ENCODE measurements around the gene DAPP1. TPM values are rescaled to one million over a fixed set of nuclear protein-coding genes. Genes with fewer than 3 reads are reported as not detected.

The DAPP1 gene
- total and polyA plus RNA-seq, 2 of the 4 experiments (the other 2 are of a cell fraction): not detected

- Histone ChIP-seq H4K5ac (ENCODE audit: low read depth, low read length) (no peak overlapping the region), H3K56ac (ENCODE audit: extremely low read depth, insufficient read depth, low read length) (no peak overlapping the region), H3K23ac (ENCODE audit: low read depth, low read length) (no peak overlapping the region), H4K91ac (ENCODE audit: insufficient read depth, low read depth, low read length) (no peak overlapping the region), H3K18ac (ENCODE audit: low read depth, low read length) (no peak overlapping the region), H2BK5ac (ENCODE audit: low read depth, low read length, poor library complexity, severe bottlenecking) (no peak overlapping the region), H2BK20ac (ENCODE audit: low read depth, low read length) (no peak overlapping the region), H3K27me3 (ENCODE audit: control insufficient read depth, insufficient read depth, low read length) (peaks cover 2% of the 10 kb centered on the region; the same call in 1 of the 2 replicates), H3K27ac (ENCODE audit: insufficient read depth, low read length) (no peak overlapping the region), H4K20me1 (ENCODE audit: insufficient read depth, low read length) (no peaks in the 10 kb centered on the region), H3K4me3 (ENCODE audit: insufficient read depth, low read depth, low read length) (no peak overlapping the region), H3K9me1 (ENCODE audit: insufficient read depth, low read length) (no peaks in the 10 kb centered on the region), H3K4me1 (ENCODE audit: control insufficient read depth, insufficient read depth, low read length) (no peaks in the 10 kb centered on the region), H4K8ac (ENCODE audit: low read depth in 2 of 2, low read length in 2 of 2) (no peak overlapping the region), H3K14ac (replicated peaks; ENCODE audit: low read depth, low read length) (no peak overlapping the region), H2AK9ac (replicated peaks; ENCODE audit: low read depth, low read length, poor library complexity) (no peak overlapping the region), H2AK5ac (ENCODE audit: low read depth, low read length) (no peak overlapping the region), H3K4me2 (ENCODE audit: low read depth, low read length) (no peak overlapping the region), H3K36me3 (ENCODE audit: control insufficient read depth, insufficient read depth, low read length) (no peaks in the 10 kb centered on the region), H3K9me3 (ENCODE audit: control insufficient read depth, insufficient read depth, low read length) (no peaks in the 10 kb centered on the region), H2BK120ac (ENCODE audit: low read depth, low read length) (no peak overlapping the region), H3K4ac (ENCODE audit: low read depth, low read length) (no peak overlapping the region), H3K79me1 (ENCODE audit: low read depth in 1 of 2, low read length in 2 of 2) (no peaks in the 10 kb centered on the region), H2BK15ac (ENCODE audit: low read depth, low read length) (no peak overlapping the region), H3K9ac (ENCODE audit: low read depth, low read length) (no peak overlapping the region), H2AFZ (replicated peaks; ENCODE audit: low read length, poor library complexity) (no peak overlapping the region)
- no CpG with 5 or more reads among the region's 6 CpGs for WGBS, 2 experiments (ENCODE audit: extremely low coverage in 2 of 2, insufficient read length in 1 of 2)
- BruUV-seq (replicated peaks): no TSS peak
- ChIA-PET CTCF (no interaction called here), POLR2A (ENCODE audit: unreplicated experiment) (no interaction called here)
- TF ChIP-seq USF2 (IDR thresholded peaks at IDR 0.05; ENCODE audit: low read depth, low read length) (no peak), NFE2L2 (IDR thresholded peaks at IDR 0.05; ENCODE audit: low read depth, low read length) (no peak), RFX5 (IDR thresholded peaks at IDR 0.05; ENCODE audit: low read depth, low read length) (no peak), SMC3 (IDR thresholded peaks at IDR 0.05; ENCODE audit: low read depth, low read length) (no peak), CHD1 (IDR thresholded peaks at IDR 0.05; ENCODE audit: low read depth, low read length) (no peak), CEBPB (IDR thresholded peaks at IDR 0.05; ENCODE audit: low read depth, low read length) (no peak), POLR2A (IDR thresholded peaks at IDR 0.05; ENCODE audit: low read depth, low read length) (no peak), MAZ (IDR thresholded peaks at IDR 0.05; ENCODE audit: borderline replicate concordance, low read depth, low read length) (no peak)
- dilution Hi-C loops (cut with HindIII; ENCODE audit: low sequenced_read_pairs, unreplicated experiment) (no loop called here), intact Hi-C loops (cut with micrococcal nuclease) (no loop called here), in situ Hi-C loops (cut with MboI; ENCODE audit: low sequenced_read_pairs) (no loop called here)
- ATAC-seq (ENCODE audit: low read depth) (no peak), DNase-seq (no peak)
Measured at GRCh38 chr4:99827454-99827853, 10.8 kb downstream of the DAPP1 start.
